GM12878 (cell line): ENCODE data around the gene SNAI3. TPM values are rescaled to one million over a fixed set of nuclear protein-coding genes. Genes with fewer than 3 reads are reported as not detected.

Source experiments
- ATAC-seq: fragments of 200-7000 bp; cut with Tn5 transposase; 3 replicates; pipeline ENCODE4 v1.9.1; 2020; ENCODE audit warnings: mild to moderate bottlenecking, moderate library complexity
- BruUV-seq: library from RNA; stranded (reverse); fragments of 400-500 nt; replicated peaks from 2 replicates; lab custom pipeline; 2021; lab: Mats Ljungman, UMichigan
- CTCF ChIA-PET: fragments of 300-600 bp; sonication (Branson Sonifier 250); formaldehyde crosslinking; extraction: SDS; loops from one replicate; lab custom pipeline; 2021; ENCODE audit warnings: inconsistent platforms; lab: Yijun Ruan, JAX
- POLR2A ChIA-PET: fragments of 350-600 bp; formaldehyde crosslinking; extraction: SDS; loops from one replicate; lab custom pipeline; 2021; ENCODE audit warnings: inconsistent platforms; lab: Charles Lee
- RAD21 ChIA-PET: fragments of 300-600 bp; sonication (Branson Sonifier 250); formaldehyde crosslinking; loops from one replicate; lab custom pipeline; 2023; ENCODE audit warnings: antibody characterized with exemption; ENCODE audit not compliant: unreplicated experiment; lab: Charles Lee
- SMC1A ChIA-PET: fragments of 300-600 bp; sonication (Branson Sonifier 250); formaldehyde crosslinking; loops from one replicate; lab custom pipeline; 2023; ENCODE audit not compliant: unreplicated experiment, uncharacterized antibody; lab: Charles Lee
- DNase-seq: peaks from one replicate; pipeline ENCODE4 v3.0.0-alpha.2; 2011; ENCODE audit warnings: low read depth, low spot score
- FAIRE-seq: peaks from 3 replicates; lab custom pipeline; 2011; peaks lifted over from hg19 to GRCh38; lab: Jason Lieb, UNC
- H2AFZ ChIP-seq: 2 replicates; pipeline ENCODE4 v1.6.0; 2011; ENCODE audit warnings: low read depth, low read length, control low read depth; ENCODE audit not compliant: control insufficient read depth
- H3K27ac ChIP-seq: 2 replicates; pipeline ENCODE4 v1.5.1; 2011; ENCODE audit warnings: control low read depth; ENCODE audit not compliant: control insufficient read depth, insufficient read depth
- H3K27me3 ChIP-seq, 2 experiments: replicated peaks in 1 of 2; 2 replicates each; pipeline versions ENCODE4 v1.6.0 to v1.6.1; 2011; ENCODE audit warnings: low read length in 1 of 2; ENCODE audit not compliant: control insufficient read depth in 2 of 2, insufficient read depth in 2 of 2
- H3K36me3 ChIP-seq, 2 experiments: 2 replicates each; pipeline ENCODE4 v1.5.1; 2011; ENCODE audit warnings: low read length in 1 of 2; ENCODE audit not compliant: control insufficient read depth in 2 of 2, insufficient read depth in 2 of 2
- H3K4me1 ChIP-seq: 2 replicates; pipeline ENCODE4 v1.6.1; 2011; ENCODE audit warnings: mild to moderate bottlenecking, low read length, moderate library complexity, mixed read lengths; ENCODE audit not compliant: control insufficient read depth, insufficient read depth
- H3K4me2 ChIP-seq: 2 replicates; pipeline ENCODE4 v1.6.0; 2011; ENCODE audit warnings: control low read depth; ENCODE audit not compliant: control insufficient read depth, insufficient read depth
- H3K4me3 ChIP-seq: fragments of 200-600 bp; sonication (generic); 2 replicates; pipeline ENCODE4 v1.5.1; 2016
- H3K79me2 ChIP-seq: 2 replicates; pipeline ENCODE4 v1.6.0; 2011; ENCODE audit warnings: low read length; ENCODE audit not compliant: control insufficient read depth, insufficient read depth
- H3K9ac ChIP-seq: 2 replicates; pipeline ENCODE4 v1.8.0; 2011; ENCODE audit warnings: low read length, control low read depth, mixed read lengths; ENCODE audit not compliant: control insufficient read depth, insufficient read depth
- H3K9me3 ChIP-seq: replicated peaks from 3 replicates; pipeline ENCODE4 v1.5.1; 2011; ENCODE audit warnings: mild to moderate bottlenecking, low read length; ENCODE audit not compliant: control insufficient read depth, insufficient read depth
- H4K20me1 ChIP-seq: 2 replicates; pipeline ENCODE4 v1.6.0; 2011; ENCODE audit not compliant: control insufficient read depth, insufficient read depth
- CHD1 ChIP-seq: IDR thresholded peaks from 2 replicates; pipeline ENCODE4 v1.6.1; 2012; ENCODE audit warnings: low read depth, low read length, improper control_type of control experiment
- CREB1 ChIP-seq: IDR thresholded peaks from 2 replicates; pipeline ENCODE4 v1.6.1; 2012; ENCODE audit warnings: low read depth, mild to moderate bottlenecking, inconsistent platforms
- ETV6 ChIP-seq, 2 experiments: fragments of 450-650 bp in 1 of 2; IDR thresholded peaks in 1 of 2; conservative IDR thresholded peaks in 1 of 2; 2 replicates each; pipeline ENCODE4 v1.6.1; 2014; ENCODE audit warnings: antibody characterized with exemption in 1 of 2, borderline replicate concordance in 1 of 2, low read depth in 1 of 2, mild to moderate bottlenecking in 1 of 2, moderate library complexity in 1 of 2
- FOXK2 ChIP-seq: fragments of 450-650 bp; IDR thresholded peaks from 2 replicates; pipeline ENCODE4 v1.6.1; 2017; ENCODE audit warnings: mild to moderate bottlenecking, moderate library complexity
- MTA3 ChIP-seq: IDR thresholded peaks from 2 replicates; pipeline ENCODE4 v1.6.1; 2012; ENCODE audit warnings: low read length, inconsistent platforms, borderline replicate concordance
- MXI1 ChIP-seq: fragments of 150-350 bp; IDR thresholded peaks from 2 replicates; pipeline ENCODE4 v1.6.1; 2011; ENCODE audit warnings: low read depth, mild to moderate bottlenecking, inconsistent platforms, low read length, improper control_type of control experiment
- RBBP5 ChIP-seq: fragments of 200-600 bp; sonication (generic); conservative IDR thresholded peaks from 2 replicates; pipeline ENCODE4 v1.6.1; 2016
- SMARCA5 ChIP-seq: fragments of 450-650 bp; IDR thresholded peaks from 2 replicates; pipeline ENCODE4 v1.6.1; 2017; ENCODE audit warnings: mild to moderate bottlenecking
- ZZZ3 ChIP-seq: IDR thresholded peaks from 2 replicates; pipeline ENCODE4 v1.6.1; 2011; ENCODE audit warnings: low read depth; ENCODE audit not compliant: control insufficient read depth, insufficient read length
- WGBS: methylation state at CpG from one replicate; pipeline ENCODE4 v1.1.6; 2016; ENCODE audit warnings: low lambda C conversion rate; ENCODE audit not compliant: insufficient replicate concordance, insufficient coverage; ENCODE audit errors: missing lambda C conversion rate; 5-methylcytosine and 5-hydroxymethylcytosine counted together
- in situ Hi-C: fragments of 300-500 bp; cut with MboI; formaldehyde crosslinking; loops from 9 replicates; pipeline ENCODE4 v1.14.3; 2018; ENCODE audit warnings: mixed read lengths
- intact Hi-C: fragments of 100-400 bp; cut with micrococcal nuclease; formaldehyde crosslinking; loops from one replicate; pipeline ENCODE4 v1.14.2; 2022; ENCODE audit not compliant: unreplicated experiment
- polyA plus RNA-seq, 11 experiments: library from polyadenylated mRNA; depleted of rRNA in 4 of 11; unstranded in 6 of 11; stranded (reverse) in 5 of 11; fragments of >200 nt; fragmentation: Nextera tagmentation in 4 of 11; fragmentation: Illumina TruSeq in 1 of 11; extraction: Ambion mirVana in 4 of 11; extraction: Trizol in 1 of 11; gene quantifications; 1 replicate in 1 of 11; 2 replicates in 10 of 11; pipeline versions ENCODE4 v1.2.1 to v1.2.3, GENCODE V29; 2011 to 2016; ENCODE audit warnings: inconsistent platforms in 2 of 11, missing spikeins in 2 of 11, low read depth in 1 of 11
- total RNA-seq, 4 experiments: library from RNA; depleted of rRNA in 3 of 4; stranded (reverse); fragments of >200 nt in 3 of 4; fragmentation: Illumina TruSeq in 1 of 4; extraction: Trizol in 1 of 4; gene quantifications; 2 replicates each; pipeline versions ENCODE4 v1.2.1 to v1.2.3, GENCODE V29; 2013 to 2021
- TF ChIP-seq, protein P1 (sequence below): fragments of 450-650 bp; IDR thresholded peaks from 2 replicates; pipeline ENCODE4 v1.6.1; 2018; ENCODE audit warnings: borderline replicate concordance, mild to moderate bottlenecking; ENCODE audit not compliant: partially characterized antibody
- TF ChIP-seq, protein P2 (sequence below): IDR thresholded peaks from 2 replicates; pipeline ENCODE4 v1.6.1; 2012; ENCODE audit warnings: mild to moderate bottlenecking, low read depth, low read length

Gene SNAI3
- total and polyA plus RNA-seq, 10 of the 15 experiments (the other 5 are each of a cell fraction or from before 2014, with no cell fraction given): 0.21 to 7.4 (median 3.0) TPM

DNA sequence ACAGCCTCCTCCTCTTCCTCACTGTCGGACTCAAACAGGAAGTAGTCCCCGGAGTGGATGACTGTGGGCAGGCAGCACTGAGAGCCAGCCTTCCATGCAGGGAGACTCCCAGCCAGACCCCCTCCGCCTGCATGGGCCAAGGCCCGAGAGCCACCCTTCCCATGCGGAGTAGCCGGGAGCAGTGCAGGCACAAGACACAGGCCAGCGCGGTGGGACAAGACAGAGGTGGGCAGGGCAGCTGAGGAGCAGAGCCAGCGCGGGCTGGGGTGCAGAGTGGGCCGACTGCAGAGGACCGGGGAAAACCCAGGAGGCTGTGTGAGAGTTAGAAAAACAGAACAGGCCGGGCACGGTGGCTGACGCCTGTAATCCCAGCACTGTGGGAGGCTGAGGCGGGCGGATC, 37.6 kb upstream of the SNAI3 start:
- no TSS peak for BruUV-seq
- in situ Hi-C loops: no loop called here
- no peaks in the 10 kb centered on the region for H3K27me3 ChIP-seq
- POLR2A ChIA-PET: no interaction called here
- TF ChIP-seq SMARCA5: no peak
- no peak for TF ChIP-seq MTA3
- no peak for TF ChIP-seq CREB1
- TF ChIP-seq MXI1: no peak
- TF ChIP-seq, protein P1, sequence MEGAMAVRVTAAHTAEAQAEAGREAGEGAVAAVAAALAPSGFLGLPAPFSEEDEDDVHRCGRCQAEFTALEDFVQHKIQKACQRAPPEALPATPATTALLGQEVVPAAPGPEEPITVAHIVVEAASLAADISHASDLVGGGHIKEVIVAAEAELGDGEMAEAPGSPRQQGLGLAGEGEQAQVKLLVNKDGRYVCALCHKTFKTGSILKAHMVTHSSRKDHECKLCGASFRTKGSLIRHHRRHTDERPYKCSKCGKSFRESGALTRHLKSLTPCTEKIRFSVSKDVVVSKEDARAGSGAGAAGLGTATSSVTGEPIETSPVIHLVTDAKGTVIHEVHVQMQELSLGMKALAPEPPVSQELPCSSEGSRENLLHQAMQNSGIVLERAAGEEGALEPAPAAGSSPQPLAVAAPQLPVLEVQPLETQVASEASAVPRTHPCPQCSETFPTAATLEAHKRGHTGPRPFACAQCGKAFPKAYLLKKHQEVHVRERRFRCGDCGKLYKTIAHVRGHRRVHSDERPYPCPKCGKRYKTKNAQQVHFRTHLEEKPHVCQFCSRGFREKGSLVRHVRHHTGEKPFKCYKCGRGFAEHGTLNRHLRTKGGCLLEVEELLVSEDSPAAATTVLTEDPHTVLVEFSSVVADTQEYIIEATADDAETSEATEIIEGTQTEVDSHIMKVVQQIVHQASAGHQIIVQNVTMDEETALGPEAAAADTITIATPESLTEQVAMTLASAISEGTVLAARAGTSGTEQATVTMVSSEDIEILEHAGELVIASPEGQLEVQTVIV: no peak
- TF ChIP-seq FOXK2: no peak
- TF ChIP-seq ZZZ3: no peak
- no peak for TF ChIP-seq RBBP5
- no peak for TF ChIP-seq ETV6 (conservative IDR thresholded peaks at IDR 0.05 in 1 of 2, IDR thresholded peaks at IDR 0.05 in 1 of 2; ENCODE audit: borderline replicate concordance in 1 of 2, low read depth in 1 of 2)
- TF ChIP-seq CHD1: no peak
- TF ChIP-seq, protein P2, sequence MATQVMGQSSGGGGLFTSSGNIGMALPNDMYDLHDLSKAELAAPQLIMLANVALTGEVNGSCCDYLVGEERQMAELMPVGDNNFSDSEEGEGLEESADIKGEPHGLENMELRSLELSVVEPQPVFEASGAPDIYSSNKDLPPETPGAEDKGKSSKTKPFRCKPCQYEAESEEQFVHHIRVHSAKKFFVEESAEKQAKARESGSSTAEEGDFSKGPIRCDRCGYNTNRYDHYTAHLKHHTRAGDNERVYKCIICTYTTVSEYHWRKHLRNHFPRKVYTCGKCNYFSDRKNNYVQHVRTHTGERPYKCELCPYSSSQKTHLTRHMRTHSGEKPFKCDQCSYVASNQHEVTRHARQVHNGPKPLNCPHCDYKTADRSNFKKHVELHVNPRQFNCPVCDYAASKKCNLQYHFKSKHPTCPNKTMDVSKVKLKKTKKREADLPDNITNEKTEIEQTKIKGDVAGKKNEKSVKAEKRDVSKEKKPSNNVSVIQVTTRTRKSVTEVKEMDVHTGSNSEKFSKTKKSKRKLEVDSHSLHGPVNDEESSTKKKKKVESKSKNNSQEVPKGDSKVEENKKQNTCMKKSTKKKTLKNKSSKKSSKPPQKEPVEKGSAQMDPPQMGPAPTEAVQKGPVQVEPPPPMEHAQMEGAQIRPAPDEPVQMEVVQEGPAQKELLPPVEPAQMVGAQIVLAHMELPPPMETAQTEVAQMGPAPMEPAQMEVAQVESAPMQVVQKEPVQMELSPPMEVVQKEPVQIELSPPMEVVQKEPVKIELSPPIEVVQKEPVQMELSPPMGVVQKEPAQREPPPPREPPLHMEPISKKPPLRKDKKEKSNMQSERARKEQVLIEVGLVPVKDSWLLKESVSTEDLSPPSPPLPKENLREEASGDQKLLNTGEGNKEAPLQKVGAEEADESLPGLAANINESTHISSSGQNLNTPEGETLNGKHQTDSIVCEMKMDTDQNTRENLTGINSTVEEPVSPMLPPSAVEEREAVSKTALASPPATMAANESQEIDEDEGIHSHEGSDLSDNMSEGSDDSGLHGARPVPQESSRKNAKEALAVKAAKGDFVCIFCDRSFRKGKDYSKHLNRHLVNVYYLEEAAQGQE: no peak
- H3K4me1 ChIP-seq: no peaks in the 10 kb centered on the region
- no peaks in the 10 kb centered on the region for H3K9me3 ChIP-seq
- intact Hi-C loops: no loop called here
- WGBS: 95% methylated on average over 17 of the region's 17 CpGs
- H3K4me2 ChIP-seq: no peak overlapping the region
- RAD21 ChIA-PET: no interaction called here
- no peak overlapping the region for H3K27ac ChIP-seq
- SMC1A ChIA-PET: no interaction called here
- peaks cover 0 to 63% of the 10 kb centered on the region in 2 experiments for H3K36me3 ChIP-seq
- H3K9ac ChIP-seq: no peak overlapping the region
- ATAC-seq (no peak), DNase-seq (no peak), FAIRE-seq (no peak)
- no peaks in the 10 kb centered on the region for H4K20me1 ChIP-seq
- H2AFZ ChIP-seq: no peak overlapping the region
- no peak overlapping the region for H3K4me3 ChIP-seq
- CTCF ChIA-PET: no interaction called here
- no peaks in the 10 kb centered on the region for H3K79me2 ChIP-seq
